HG02884 (cell line): ENCODE data around the gene SCN7A.
"Not testable (repeated sequence)": the region's sequence is repeated elsewhere in the genome, so short reads cannot be mapped to it uniquely, and the experiment has no call there.

Experiments
- ATAC-seq: cut with Tn5 transposase; IDR thresholded peaks from one replicate; pipeline ENCODE4 v1.9.1; 2021; ENCODE audit warnings: mild to moderate bottlenecking, moderate library complexity; ENCODE audit not compliant: unreplicated experiment

The SCN7A gene

DNA sequence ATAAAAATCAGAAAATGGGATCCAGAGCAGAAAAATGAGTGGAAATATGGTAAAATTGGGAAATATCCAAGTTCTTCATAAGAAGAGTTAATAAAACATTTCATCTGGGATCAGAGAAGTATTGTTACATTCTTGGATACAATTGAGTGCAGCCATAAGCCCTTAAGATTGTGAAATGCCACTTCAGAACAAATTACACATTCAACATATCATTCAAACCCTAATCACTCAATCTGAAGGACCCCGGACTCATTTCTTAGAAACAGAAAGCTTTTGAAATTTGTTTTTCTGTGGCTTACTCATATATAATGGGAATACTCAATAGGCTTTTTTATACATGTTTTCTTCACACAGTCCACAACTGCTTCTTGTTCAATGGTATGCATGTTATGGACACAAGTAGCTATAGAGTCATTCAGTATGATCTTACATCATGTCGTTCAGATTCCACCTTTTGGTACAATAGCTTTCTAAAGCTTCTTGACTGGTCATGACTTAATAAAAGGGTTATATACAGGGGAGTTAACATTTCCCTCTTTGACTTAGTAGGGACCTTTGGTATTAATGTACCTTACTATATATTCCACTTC is 39.9 kb downstream of the SCN7A start:
- no peak for ATAC-seq

DNA sequence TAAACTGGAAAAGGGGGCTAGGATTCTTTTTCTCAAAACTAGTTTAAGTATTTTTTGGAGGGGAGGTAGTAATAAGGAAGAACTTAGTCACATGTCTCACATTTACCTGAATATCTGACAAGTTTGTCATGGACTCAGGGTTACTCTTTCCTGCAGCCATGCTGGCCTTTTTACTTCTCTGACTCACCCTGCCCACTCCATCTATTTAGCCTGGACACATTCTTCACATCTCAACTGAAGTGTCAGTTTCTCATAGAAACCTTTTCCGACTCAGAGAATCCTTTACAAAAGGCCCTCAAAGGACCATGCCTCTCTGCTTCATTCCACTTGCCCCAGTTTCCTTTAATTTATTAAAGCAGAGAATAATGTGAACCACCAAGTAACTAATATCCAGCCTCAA is 42.6 kb downstream of the SCN7A start:
- ATAC-seq = no peak

DNA sequence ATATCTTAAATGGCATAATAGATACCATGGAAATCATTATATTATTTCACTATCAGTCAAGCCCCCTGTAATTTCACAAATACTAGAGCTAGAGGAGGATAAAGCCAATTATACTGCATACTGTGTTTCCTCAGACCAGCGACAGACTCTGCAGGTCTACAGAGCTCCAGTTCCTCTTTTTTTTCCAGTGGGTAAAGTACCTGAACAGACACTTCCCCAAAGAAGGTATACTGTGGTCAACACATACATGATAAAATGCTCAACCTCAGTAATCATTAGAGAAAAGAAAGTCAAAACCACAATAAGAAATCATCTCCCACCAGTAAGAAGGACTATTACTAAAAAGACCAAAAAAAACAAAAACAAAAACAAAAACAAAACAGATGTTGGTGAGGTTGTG is 44.6 kb downstream of the SCN7A start:
- peak; percentile 89 for ATAC-seq

DNA sequence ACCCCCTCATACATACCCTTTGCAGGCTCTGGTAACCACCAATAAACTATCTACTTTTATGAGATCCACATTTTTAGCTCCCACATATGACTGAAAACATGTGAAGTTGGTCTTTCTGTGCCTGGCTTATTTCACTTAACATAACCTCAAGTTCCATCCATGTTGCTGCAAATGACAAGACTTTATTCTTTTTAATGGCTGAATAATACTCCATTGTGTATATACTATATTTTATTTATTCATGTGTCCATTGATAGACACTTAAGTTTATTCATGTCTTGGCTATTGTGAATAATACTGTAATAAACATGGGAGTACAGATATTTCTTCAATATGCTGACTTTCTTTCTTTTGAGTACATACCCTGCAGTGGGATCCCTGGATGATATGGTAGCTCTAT is 45.9 kb downstream of the SCN7A start:
- no peak for ATAC-seq

DNA sequence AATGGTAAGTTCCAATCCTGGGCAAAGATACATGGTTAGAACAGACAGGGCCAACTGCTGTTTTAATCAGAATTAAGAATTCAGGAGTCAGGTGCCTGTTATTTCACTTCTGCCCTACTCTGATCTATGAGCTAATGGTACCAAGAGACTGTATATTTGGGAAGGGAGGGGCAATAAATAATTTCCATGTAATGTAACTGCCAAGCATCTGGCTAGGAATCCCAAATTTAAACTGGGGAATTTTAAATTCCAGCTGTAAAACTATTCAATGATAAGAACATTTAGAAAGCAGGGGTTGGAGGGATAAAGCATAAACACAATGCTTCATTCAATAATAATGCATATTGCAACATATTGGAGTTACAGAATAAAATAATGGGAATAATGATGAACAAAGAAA is 49.7 kb downstream of the SCN7A start:
- no peak for ATAC-seq

DNA sequence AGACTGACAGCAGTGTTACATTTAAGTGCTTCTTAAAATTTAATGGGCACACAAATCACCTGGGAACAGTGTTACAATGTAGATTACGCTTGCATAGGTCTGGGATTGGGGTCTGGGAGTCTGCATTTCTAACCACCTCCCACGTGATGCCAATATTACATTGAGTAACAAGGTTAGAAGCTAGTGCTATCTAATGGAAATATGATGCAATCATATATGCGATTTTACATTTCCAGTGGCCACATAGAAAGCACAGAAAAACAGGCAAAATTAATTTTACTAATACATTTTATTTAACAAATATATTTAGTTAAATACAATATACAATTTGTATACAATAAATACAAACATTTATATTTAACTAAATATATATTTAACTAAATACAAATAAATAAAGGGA is 53.7 kb downstream of the SCN7A start:
- no peak for ATAC-seq

DNA sequence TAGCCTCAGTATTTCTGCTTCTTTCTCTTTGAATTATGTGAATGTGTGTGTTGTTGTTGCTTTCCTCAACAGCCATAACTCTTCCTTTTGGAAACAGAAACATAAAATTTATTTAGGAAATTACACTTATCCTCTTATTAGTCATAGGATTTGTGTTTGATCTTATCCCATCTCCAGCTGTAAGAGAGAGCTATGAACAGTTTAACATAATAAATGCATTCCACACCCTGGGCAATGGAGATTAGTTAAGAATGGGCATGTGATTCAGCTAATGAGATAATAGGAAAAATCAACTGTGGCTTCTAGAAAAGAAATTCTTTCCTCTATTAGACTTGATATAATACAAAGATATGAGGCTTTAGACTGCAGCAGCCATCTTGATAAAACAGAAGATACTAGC is 55.0 kb downstream of the SCN7A start:
- no peak for ATAC-seq

DNA sequence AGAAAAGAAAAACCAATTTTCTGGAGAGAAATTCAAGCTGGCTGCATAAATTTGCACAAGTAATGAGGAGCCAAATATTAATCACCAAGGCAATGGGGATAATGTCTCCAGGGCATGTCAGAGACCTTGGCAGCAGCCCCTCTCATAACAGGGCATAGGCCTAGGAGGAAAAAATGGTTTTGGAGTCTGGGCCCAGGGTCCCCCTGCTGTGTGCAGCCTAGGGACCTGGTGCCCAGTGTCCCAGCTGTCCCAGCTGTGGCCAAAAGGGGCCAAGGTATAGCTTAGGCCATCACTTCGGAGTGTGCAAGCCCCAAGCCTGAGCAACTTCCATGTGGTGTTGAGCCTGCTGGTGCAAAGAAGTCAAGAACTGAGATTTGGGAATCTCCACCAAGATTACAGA is 57.1 kb downstream of the SCN7A start:
- ATAC-seq = no peak

DNA sequence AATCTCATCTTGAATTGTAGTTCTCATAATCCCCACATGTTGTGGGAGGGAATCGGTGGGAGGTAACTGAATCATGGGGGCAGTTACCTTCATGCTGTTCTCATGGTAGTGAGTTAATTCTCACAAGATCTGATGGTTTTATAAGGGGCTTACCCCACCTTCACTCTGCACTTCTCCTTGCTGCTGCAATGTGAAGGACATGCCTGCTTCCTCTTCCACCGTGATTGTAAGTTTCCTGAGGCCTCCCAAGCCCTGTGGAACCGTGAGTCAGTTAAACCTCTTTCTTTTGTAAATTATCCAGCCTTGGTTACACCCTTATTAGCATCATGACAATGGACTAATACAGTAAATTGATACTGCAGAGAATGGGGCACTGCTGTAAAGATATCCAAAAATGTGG is 57.9 kb downstream of the SCN7A start:
- ATAC-seq = no peak

DNA sequence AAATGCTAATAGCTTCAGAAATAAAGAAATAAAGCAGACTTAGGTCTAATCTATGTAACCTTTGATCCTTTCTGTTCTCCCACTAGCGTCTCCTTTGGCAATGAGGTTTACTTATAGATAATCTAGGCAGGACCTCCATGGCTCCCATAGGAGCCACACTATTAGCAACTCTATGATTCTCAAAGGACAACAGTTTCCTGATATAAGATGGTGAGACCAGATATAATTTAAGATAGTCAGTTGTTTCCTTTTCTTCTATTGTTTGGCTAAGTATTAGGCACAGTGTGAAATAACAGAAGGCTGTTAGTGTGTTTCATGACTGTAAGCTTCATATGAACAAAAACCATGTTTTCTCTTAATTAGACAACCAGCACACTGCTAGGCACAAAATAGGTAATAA is 59.6 kb downstream of the SCN7A start:
- ATAC-seq = no peak

DNA sequence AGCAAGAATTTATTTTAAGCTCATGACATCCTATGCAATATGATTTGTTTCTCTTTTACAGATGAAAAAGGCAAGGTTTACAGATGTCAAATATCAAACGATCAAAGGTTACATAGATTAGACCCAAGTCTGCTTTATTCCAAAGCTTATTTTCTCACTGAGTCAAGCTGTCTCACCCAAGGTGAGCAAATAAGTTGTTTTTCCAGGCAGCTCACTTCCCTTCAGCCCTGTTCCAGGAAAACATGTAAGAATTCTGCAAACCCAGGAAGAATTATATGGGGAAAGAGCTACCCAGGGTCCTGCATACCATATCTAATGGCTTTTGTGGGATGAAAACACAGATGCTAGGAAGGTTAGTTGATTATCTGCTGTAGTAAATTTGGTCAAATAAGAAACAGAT is 60.6 kb downstream of the SCN7A start:
- no peak for ATAC-seq

DNA sequence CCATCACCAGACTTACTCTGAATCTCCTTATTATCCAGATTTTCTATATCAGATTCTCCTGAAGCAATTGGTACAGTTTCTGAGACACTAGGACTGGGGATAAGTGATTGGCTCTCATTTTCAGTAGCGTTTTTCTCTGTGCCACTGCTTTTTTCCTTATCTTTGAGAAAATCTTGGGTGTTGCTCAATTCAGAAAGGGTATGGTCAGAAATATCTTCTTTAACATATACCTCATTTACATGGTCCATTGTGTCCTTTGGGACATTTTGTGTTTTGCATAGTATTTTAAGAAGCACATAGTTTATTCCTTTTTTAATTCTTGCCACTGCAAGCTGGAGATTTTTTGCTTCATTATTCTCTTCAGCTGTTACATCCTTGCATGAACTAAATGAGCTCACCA is 61.7 kb downstream of the SCN7A start:
- ATAC-seq = no peak

DNA sequence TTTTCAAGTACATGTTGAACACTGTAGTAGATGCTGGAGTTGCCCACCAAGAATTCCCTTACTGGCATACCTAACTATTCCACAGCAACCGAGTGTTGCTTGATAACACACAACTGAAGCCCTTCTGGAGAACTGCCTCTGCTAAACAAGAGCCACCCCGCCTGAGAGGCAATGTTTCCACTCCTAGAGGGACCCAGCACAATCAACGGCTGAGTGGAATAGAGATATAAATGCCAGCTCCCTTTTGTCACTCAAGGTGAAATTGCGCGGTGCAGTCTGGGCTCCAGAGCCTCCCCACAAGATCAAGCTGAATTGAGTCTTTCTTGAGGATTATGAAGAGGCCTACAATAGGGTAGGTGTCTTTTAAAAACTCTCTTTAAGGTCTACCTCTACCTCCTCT is 69.2 kb downstream of the SCN7A start:
- no peak for ATAC-seq

DNA sequence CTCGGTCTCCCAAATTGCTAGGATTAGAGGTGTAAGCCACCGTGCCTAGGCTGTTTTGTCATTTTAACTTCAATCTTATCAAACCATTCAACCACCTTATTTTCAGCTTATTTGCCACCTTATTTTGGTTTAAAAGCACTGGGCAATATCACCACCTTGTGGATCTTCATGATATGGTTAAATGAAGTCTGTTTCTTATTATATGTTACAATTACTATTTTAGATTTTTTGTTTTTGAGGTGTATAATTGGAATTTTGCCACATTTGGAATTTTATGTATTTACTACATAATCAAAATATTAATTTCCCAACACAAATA is 74.5 kb downstream of the SCN7A start:
- no peak for ATAC-seq

DNA sequence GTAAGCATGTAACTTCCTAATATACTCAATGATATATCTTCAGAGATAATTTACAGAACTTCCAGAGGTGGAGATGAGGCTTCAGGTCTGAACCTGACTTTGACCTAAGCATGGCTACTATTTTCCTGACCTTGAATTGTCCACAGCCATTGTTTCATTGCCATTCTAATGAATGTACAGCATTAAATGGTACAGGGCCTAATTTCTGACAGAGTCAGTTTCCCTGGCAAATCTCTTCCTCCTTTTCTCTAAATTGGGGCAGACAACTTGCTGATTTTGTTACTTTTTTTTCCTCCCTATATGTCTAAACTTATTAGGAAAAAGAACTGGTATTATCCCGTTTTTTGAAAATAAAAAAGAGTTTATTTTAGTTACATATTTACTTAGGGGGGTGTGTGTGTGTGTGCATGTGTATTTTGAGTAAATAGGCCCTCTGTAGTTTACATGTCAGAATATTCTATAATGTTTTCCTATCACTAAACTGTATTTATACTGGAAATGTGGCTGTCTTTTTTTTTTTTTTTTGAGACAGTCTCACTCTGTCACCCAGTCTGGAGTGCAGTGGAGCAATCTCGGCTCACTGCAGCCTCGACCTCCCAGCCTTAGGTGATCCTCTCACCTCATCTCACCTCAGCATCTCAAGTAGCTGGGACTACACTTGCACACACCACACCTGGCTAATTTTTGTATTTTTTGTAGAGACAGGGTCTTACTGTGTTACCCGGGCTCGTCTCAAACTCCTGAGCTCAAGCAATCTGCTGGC is 75.0 kb downstream of the SCN7A start:
- no peak for ATAC-seq

DNA sequence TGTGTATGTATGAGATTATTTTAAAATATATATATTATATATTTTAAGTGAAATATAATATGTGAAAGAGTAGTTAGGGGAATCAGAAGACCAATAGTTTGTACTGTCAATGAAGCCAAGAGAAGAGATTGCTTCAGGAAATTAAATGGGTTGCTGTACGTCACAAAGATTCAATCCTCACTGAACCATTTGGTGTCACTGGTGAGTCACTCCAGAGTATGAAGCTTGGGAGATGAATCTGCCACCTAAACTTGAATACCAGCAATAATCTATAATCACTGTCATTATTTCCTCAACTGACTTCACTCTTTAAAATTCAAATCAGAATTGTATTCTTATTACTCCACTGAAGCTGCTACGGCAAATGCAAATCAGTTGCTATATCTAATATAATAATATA is 76.4 kb downstream of the SCN7A start:
- no peak for ATAC-seq

DNA sequence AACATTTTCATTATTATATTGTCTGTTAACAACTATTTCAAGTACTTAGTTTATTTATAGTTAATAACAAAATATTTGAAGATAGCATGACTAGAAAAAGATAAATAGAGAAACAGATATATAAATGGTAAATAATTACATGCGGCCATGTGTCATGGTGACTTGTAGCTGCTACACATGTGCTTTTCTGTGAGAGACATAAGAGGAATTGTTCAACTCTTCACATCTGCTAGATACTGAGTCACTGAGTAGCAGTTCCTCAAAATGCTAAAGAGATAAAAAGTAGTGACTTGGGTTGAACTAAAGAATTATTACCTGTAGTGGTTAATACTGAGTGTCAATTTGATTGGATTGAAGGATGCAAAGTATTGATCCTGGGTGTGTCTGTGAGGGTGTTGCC is 80.8 kb downstream of the SCN7A start:
- ATAC-seq = no peak

DNA sequence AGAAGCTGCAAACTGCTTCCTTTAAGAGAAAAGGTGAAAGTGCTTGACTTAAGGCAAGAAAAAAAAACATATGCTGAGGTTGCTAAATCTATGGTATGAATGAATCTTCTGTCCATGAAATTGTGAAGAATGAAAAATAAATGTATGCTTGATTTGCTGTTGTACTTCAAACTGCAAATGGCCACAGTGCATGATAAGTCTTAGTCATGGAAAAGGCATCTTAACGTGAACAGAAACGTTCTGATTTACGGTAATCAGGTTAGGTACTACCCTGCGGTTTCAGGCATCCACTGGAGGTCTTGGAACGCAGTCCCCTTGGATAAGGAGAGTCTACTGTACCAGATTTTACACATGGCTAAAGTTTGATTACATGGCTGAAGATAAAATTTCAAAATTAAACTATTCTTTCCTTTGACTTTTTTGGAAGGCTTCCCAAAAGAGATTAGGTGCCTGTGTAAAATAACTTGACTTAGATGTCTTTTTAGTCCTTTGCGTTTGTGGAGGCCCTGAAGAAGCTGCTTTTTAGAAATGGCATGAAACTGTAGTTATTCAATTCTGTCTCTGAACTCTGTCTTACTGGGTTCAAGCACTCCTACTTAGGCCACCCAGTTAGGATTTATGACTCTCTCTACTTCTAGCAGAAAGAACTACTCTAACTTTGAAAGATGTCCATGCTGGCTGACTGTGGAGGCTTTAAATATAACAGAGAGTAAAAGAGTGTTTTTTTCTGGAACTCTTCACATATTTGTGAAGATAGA is 82.4 kb downstream of the SCN7A start:
- ATAC-seq = no peak

DNA sequence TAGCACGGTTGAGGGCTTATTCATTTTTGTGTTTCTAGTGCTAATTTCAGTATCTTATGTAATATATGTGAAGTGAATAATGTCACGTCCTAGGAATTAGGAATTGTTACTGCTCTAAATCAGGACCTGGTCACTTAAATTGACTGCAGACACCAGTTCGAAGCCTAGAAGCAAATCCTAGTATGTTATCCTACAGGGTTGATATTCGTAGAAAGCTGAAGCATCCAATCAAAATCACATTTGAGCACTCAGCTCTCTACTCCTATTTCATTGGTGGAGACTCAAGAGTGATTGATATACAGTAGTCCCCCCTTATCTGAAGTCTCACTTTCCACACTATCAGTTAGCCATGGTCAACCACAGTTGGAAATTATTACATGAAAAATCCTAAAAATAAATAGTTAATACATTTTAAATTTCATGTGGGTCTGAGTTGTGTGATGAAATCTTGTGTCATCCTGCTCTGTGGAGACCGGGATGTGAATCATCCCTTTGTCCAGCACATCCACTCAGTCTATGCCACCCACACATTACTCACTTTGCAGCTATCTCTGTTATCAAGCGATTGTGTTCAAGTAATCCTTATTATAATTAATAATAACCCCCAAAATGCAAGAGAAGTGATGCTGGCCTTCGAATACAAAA is 83.1 kb downstream of the SCN7A start:
- ATAC-seq = no peak

DNA sequence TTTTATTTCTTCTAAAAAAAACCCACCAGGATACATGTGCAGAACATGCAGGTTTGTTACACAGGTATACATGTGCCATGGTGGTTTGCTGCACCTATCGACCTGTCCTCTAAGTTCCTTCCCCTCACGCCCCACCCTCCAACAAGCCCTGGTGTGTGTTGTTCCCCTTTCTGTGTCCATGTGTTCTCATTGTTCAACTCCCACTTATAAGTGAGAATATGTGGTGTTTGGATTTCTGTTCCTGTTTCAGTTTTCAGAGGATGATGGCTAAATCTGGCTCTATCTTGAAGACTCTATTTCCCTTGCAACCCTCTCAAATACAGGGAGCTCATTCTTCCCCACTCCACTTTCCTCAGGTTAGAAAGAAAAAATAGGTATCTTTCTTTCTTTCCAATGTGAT is 86.3 kb downstream of the SCN7A start:
- ATAC-seq = not testable (repeated sequence)

DNA sequence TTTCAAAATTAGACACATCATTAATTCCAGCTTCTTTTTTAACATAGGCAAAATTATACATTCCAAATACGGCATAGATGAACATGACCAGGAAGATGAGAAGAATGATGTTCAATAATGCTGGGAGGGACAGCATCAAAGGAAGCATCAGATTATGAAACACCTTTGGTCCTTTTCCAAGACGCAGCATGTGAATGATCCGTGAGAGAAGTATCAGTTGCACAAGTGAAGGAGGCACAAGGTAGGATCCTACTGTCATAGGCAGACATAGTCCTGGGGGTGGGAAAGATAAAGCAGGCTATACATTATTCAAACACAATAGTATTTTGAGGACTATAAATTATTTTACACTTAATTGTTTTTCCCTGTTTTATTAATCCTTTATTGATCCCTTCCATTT is 87.7 kb downstream of the SCN7A start:
- ATAC-seq = no peak

DNA sequence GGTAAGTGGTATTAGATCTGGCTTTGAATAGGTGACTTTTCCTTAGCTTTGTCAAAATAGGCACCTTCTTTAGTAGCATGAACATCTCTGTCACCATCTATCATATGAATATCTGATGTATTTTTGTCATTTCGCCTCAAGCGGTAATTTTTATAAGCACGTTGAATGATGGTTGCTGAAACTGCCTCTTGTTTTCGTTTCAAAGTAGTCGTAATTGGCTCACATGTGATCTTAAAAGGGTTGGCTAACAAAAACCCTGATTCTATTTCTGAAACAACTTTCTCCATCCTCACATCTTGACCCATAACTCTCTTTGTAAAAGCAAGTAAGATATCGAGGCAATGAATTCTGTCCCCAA is 88.5 kb downstream of the SCN7A start:
- ATAC-seq = no peak
